ENCODE measurements around the gene FLNA.
"Not testable (repeated sequence)": the region's sequence is repeated elsewhere in the genome, so short reads cannot be mapped to it uniquely, and the experiment has no call there.

Gene FLNA

DNA sequence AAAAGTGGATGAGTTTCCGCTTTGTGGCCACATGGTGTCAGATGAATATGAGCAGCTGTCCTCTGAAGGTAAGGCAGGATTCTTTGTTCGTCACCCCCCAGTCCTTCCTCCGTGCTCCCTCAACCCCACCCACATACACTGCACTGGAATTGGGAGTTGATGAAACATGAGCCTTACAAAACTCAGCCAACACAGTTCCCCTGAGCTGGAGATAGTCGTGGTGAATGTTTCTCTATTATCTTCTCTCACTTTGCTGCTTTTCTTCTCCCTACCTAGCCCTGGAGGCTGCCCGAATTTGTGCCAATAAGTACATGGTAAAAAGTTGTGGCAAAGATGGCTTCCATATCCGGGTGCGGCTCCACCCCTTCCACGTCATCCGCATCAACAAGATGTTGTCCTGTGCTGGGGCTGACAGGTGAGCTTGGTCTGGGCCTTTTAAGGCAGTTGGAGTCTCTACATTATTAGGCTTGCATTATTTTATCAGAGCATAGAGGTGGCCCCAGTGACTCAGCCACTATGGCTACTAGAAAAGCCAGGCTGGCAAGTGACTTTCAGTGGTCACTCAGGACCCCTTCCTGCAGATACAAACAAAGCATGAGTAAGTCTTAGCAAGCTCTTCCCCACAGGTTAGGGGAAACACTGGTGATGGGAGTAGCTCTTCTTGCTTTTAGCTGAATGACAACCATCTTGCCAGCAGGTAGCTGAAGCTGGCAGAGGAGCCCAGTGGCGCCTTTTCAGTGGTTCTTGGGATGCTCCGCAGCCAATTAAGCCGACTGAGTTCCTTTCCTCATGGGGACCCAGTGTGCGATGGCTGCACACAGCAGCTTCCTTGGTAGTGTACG lies 25.3 kb upstream of the FLNA start:
- no peak for DNase-seq (ENCODE audit: low read depth in 2 of 2)

DNA sequence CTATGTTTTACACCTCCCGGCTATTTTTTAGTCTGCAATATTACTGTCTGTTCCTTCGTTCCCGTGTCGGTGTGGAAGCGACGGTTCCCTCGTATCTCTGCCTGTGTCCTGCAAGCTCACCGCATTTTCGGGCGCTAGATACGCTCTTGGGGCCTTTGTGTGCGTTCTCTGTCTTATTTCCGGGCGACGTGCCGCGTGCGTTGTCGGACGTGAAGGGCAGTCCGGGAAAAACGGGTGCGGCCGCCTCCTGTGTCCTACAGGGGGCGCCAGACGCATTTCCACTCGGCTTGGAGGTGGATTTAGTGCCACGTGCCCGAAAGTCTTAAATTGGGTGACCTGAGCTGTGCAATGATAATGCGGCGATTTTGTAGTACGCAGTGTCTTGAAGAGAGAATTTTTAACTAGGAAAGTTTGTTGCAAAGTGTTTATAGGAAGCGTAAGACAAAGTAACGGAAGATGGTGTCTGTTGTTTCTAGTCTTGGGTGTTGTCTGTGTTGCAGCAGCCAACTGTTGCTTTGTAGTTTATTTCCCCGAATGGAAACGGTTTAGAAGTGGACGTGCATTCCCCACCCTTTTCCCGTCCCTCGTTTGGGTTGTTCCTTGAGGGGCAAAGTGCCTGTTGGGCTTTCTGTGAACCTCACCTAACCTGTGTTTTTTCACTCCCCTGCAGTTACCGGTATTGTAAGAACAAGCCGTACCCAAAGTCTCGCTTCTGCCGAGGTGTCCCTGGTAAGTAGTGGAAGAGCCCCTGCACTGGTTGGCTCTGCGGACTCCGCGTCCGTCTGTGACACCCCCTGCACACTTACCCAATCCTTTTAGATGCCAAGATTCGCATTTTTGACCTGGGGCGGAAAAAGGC lies 24.5 kb upstream of the FLNA start:
- peak; percentile 63 to 69 for DNase-seq (ENCODE audit: low read depth in 2 of 2)

DNA sequence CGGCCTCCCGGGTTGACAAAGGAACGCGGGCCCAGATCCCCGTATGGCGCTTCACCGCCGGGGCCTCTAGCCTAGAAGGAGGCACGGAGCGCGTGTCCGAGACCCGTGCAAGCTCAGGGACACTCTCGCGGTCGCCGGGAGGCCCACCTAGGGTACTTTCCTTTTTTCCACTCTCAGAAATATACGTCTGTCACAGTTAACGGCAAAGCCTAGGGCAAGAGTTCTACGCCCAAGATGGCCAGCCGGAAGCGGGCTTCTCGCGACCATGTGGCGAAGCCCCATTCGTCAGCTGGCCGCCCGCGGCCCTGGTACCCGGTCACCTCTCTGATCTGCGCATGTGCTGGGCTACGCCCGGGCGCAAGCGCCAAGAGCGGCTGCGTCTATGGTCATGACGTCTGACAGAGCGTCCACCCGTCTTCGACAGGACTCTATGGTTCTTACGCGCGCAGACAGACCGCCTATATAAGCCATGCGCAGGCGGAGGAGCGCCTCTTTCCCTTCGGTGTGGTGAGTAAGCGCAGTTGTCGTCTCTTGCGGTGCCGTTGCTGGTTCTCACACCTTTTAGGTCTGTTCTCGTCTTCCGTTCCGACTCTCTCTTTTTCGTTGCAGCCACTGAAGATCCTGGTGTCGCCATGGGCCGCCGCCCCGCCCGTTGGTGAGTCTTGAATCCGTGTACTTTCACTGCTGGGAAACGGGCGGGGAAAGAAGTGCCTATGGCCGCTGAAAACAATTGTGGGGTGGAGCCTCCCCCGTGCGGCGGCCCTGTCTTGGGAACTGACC lies 23.6 kb upstream of the FLNA start, which contains the start of gene RPL10:
Gene RPL10 (plus strand): TSS at position 490 of the 780 bp plus-strand sequence. CDS start 143 bp downstream, at position 633.
- DNase-seq (ENCODE audit: low read depth in 2 of 2) = peak; percentile 68 to 78

DNA sequence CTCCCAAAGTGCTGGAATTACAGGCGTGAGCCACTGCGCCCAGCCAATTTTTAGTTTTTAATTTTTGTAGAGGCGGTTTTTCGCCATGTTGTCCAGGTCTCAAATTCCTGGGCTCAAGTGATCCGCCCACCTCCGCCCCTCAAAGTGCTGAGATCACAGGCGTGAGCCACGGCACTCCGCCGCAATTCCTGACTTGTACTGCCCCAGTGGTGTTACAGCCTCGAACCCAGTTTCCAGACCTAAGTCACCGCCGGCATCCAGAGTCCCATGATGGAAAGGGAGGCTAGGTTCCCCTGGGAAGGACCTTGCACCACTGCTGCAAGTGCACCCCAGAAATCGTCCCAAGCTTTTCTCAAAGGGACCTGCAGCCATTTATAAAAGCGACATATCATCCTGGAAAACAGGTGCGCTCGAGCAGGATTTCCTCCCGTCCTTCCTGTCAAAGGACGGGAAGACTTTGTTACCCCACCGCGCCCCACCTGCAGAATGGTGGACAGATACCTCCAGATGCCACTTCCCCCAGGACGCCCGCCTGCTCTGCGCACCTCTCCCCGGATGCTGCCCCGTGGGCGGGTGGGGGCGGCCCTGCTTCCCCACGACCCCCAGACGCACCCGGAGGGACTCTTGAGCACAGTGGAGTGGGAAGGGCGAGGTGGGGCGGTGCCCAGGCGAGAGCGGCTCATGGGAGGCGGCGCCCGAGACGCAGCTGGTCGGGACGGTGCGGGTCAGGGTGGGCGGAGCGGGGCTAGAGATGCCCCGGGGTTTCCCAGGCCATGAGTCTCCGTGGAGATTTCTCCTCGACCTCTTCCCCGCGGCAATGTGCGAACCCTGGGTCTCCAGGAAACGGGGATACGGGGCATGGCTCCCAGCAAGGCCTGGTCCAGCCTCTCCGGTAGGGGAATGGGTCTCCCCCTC lies 22.8 kb upstream of the FLNA start:
- DNase-seq (ENCODE audit: low read depth in 2 of 2) = peak in 1 of 2 donors; percentile 25

DNA sequence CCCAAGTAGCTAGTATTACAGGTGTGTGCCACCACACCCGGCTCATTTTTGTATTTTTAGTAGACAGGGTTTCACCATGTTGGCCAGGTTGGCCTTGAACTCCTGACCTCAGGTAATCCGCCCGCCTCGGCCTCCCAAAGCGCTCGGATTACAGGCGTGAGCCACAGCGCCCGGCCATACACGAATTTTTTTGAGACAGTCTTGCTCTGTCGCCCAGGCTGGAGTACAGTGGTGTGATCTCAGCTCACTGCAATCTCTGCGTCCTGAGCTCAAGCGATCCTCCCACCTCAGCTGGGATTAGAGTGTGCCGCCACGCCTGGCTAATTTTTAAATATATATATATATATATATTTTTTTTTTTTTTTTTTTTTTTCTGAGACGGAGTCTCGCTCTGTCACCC lies 21.9 kb upstream of the FLNA start:
- DNase-seq (ENCODE audit: low read depth in 2 of 2) = not testable (repeated sequence)

DNA sequence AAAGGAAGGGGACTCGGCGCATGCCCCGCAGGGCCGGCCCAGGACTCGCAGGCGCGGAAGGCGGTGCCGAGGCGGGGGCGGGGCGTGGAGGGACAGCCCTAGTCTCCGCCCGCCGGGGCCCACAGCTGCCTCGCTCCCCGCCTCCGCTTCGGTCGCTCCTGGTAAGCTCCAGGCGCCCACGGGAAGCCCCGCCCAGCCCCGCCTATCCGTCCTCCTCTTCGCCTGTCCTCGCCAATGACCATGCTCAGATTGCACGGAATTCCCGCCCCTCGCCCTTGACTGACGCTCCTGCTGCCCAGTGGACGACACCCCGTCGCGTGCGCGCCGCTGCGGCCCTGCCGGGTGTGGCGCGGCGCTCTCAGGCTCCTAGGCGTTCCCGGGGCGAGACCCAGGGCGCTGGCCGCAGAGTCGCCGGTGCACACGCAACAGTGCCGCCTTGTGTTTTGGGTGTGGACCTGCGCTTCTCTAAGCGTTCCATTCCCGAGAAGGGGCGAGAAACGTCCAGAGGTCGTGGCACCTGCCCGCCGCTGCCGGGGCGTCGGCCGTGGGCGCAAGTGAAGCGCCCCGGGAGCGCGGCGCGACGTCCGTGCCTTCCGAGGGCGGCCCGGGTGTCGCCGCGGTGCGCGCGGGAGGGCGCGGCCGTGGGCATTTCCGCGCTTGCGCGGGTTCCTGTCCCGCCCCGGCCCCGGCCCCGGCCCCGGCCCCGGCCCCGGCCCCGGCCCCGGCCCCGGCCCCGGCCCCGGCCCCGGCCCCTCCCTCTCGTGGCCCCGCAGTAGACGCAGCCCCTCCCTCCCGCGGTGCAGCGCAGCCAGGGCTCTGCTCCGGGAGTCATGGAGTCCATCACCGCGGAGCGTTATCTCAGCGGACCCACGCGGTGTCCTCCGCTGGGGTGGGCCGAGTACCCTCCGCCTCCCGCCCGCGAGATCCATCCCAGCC lies 15.6 kb upstream of the FLNA start:
- DNase-seq (ENCODE audit: low read depth in 2 of 2) = not testable (repeated sequence)

DNA sequence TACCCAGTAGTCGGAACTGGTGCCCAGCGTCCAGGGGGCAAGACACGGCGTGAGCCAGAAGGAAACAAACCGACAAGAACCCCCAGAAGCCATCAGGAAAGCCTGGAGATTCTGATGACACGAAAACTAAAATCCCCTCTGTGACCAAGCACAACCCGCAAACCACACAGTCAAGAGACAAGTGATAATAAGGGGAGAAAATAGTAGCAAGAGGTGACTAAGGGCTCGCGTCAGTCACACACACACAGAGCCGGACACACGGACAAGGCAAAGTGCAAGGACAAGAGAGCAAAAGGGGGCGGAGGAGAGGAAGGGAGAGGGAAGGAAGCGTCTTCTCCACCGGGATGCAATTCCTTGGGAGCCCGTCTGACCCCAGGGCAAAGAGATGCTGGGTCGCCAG lies 14.2 kb upstream of the FLNA start:
- not testable (repeated sequence) for DNase-seq (ENCODE audit: low read depth in 2 of 2)

DNA sequence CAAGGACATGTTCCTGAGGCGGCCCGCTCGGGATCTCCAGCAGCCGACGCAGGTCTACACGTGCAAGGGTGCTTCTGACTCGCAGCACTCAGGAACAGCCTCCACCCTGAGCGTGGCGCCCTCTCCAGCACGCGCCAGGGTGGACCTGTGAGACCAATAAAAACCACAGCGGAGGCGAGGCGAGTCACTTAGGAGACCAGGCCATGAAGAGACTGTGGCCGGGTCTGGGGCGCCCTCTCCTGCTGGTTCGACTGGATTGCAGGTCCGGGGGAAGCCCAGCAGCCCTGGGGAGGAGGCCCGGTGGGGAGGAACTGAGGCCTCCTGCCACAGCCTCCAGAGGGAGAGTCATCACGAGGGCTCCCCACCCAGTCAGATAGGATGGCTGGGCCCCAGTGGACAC lies 13.7 kb upstream of the FLNA start:
- DNase-seq (ENCODE audit: low read depth in 2 of 2) = not testable (repeated sequence)

DNA sequence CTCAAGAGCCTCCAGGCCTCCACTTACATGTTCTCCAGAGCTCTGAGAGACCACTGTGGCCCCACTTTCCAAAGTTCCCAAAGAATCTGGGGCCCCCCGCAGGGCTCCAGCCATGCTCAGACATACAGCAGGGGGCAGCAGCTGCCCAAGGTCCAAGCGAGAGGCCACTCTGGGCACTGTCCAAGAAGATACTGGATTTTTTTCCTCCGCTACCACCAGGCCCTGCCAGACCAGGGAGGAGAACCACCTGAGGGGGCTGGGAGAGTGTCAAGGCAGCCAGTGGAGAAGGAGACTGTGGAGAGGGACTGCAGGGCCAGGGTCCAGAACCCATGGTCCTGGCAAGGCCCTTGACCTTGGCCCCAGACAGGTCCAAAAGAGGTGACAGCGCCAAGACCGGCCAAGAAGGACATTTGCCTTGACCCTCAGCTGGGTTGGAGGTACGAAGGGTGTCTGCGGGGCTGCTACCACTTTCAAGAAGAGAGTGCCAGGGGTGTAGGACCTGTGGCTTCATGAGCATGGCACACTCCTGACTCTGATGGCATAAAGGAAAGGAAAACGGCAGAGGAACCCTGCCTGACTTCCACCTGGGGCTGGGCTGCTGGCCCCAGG lies 10.0 kb upstream of the FLNA start:
- DNase-seq (ENCODE audit: low read depth in 2 of 2) = no peak

DNA sequence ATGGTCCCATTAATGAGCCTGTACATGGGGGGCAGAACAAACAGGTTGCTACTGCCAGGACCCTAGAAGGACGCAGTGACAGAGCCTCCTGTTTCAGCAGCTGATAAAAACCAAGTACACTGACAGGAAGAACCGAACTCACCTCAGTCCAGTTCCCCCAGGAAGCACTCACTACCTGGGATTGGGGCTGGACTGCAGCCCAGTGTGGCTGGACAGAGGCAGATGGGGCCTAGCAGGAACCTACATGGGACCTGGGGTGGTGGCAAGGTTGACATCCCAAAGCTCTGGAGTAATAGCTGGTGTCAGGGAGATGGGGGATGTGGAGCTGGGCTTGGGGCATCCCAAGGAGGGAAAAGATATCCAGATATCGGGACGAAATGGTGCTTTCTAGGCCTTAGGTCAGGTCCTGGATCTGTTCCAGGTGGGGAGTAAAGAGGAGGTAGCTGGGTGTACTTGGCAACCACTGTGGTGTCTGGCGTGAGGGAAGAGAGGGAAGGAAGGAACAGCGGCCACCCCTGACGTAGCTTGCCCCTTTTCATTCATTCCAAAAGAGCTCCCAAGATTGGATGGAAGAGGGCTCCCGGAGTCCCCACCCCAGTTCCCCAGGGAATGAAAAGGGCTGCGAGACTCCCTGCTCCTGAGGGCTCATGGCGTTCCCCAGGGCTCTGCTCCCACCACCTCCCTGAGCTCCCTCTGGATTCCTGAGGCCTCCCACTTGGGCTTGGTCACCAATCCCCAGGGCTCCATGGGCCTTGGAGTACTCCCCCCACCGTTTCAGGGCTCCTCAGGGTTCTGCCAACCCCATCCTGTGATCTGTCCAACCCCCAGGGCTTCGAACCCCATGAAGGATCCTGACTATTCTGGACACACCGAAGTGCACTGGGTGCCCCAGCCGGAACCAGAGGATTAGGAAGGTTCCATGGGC lies 9.2 kb upstream of the FLNA start:
- DNase-seq (ENCODE audit: low read depth in 2 of 2) = no peak

DNA sequence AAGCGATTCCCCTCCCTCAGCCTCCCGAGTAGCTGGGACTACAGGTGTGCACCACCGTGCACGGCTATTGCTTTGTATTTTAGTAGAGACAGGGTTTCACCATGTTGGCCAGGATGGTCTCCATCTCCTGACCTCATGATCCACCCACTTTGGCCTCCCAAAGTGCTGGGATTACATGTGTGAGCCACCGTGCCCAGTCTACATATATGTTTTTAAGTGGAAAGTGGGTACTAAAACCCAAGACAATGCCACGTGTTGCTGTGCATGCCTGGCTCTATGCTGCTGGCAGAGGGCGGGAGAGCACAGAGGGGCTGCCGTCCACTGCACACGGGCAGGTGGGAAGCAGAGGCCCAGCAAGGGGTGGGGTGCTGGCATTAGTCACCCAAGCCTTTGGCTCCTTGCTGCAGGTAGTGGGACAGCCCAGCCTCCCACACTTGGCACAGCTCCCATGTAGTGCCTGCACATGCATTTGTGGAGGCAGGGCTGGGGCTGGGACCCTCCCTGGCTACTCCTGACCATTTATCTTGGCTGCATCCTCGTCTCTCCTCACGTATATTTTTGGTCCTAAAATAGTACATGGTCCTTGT lies 8.1 kb upstream of the FLNA start:
- DNase-seq (ENCODE audit: low read depth in 2 of 2) = no peak

DNA sequence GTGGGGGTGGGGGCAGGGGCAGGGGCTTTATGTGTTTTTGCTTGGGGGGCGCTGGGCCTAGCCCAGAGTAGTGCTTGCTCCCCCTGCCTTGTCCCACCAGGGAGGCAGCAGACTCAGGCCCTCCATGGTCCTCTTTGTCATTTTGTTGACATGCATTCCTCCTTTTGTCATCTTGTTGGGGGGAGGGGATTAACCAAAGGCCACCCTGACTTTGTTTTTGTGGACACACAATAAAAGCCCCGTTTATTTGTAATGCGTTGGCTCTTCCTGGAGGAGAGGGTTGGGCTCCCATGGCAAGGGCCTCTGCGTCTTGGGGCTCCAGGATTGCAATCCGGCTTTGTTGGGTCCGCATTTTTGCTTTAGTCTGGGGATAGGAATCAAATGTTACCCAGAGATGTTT lies 6.8 kb upstream of the FLNA start:
- no peak for DNase-seq (ENCODE audit: low read depth in 2 of 2)

DNA sequence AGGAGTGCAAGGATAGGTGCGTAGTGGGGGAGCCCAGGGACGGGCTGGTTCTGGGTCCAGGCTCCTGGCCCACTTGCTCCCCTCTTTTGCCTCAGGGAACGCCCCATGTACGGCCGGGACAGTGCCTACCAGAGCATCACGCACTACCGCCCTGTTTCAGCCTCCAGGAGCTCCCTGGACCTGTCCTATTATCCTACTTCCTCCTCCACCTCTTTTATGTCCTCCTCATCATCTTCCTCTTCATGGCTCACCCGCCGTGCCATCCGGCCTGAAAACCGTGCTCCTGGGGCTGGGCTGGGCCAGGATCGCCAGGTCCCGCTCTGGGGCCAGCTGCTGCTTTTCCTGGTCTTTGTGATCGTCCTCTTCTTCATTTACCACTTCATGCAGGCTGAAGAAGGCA lies 6.4 kb upstream of the FLNA start:
- DNase-seq (ENCODE audit: low read depth in 2 of 2) = no peak

DNA sequence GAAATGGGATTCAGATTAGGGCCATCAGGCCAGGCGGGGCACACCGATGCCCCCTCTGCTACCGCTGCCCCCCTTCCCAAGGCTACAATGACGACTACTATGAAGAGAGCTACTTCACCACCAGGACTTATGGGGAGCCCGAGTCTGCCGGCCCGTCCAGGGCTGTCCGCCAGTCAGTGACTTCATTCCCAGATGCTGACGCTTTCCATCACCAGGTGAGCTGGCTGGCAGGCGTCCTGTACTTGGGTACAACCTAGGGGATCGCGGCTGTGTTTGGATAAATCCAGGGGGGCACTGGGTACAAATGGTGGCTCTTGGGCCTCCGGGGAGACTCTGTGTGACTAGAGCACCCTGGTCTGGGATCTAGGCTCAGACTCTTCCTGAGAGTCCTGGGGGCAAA lies 5.7 kb upstream of the FLNA start:
- no peak for DNase-seq (ENCODE audit: low read depth in 2 of 2)

DNA sequence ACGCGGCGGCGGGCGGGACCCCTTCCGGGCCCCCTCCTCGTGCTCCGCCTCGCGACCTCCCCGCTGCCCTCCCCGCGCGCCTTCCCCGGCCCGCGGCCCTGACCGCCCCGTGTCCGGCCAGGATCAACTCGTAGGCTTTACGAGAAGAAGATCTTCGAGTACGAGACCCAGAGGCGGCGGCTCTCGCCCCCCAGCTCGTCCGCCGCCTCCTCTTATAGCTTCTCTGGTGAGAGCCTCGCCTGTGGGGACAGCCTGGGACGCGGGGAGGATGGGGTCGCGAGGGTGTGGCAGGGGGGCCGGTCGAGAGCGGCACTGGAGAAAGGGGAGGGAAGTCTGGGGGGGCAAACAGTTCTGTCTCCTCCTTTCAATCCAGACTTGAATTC lies 5.1 kb upstream of the FLNA start:
- DNase-seq (ENCODE audit: low read depth in 2 of 2) = no peak

DNA sequence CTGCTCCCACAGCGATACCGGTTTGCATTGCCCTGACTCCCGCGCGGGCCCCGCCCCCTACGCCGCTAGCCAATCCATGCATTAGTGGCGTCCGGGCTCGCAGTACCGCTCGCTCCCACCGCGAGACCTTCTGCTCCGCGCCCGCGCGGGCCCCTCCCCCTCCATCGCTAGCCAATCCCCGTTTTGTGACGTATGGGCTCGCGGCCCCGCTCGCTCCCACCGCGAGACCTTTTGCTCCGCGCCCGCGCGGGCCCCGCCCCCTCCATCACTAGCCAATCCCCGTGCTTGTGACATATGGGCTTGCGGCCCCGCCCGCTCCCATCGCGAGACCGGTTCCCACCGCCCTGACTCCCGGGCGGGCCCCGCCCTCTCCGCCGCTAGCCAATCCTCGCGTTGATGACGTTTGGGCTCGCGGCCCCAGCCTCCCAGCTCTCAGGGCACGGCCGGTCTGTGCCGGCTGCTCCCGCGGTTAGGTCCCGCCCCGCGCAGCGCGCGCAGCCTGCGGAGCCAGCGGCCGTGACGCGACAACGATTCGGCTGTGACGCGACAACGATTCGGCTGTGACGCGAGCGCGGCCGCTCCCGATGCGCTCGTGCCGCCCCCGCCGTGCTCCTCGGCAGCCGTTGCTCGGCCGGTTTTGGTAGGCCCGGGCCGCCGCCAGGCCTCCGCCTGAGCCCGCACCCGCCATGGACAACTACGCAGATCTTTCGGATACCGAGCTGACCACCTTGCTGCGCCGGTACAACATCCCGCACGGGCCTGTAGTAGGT lies 4.5 kb upstream of the FLNA start, which contains the start of gene EMD:
Gene EMD (plus strand): TSS at position 497 of the 770 bp plus-strand sequence. CDS start 190 bp downstream, at position 687.
- peak; percentile 87 to 91 for DNase-seq (ENCODE audit: low read depth in 2 of 2)
